IMR-90 (cell line): ENCODE data around the gene WNT9B. TPM values are rescaled to one million over a fixed set of nuclear protein-coding genes. Genes with fewer than 3 reads are reported as not detected.

Experiments used
- ATAC-seq: fragments of 200-7000 bp; cut with Tn5 transposase; 2 replicates; pipeline ENCODE4 v1.9.1; 2020; ENCODE audit warnings: low read depth, mild to moderate bottlenecking, moderate library complexity
- BruUV-seq: library from RNA; stranded (reverse); fragments of 400-500 nt; replicated peaks from 2 replicates; lab custom pipeline; 2021; lab: Mats Ljungman, UMichigan
- CTCF ChIA-PET: fragments of 300-600 bp; formaldehyde crosslinking; extraction: SDS; loops from one replicate; lab custom pipeline; 2021; ENCODE audit warnings: antibody characterized with exemption; lab: Yijun Ruan, JAX
- POLR2A ChIA-PET: fragments of 300-600 bp; sonication (Branson Sonifier 250); formaldehyde crosslinking; loops from one replicate; lab custom pipeline; 2022; ENCODE audit warnings: antibody characterized with exemption; ENCODE audit not compliant: unreplicated experiment; lab: Charles Lee
- DNase-seq: peaks from one replicate; pipeline ENCODE4 v3.0.0; 2013
- H2AFZ ChIP-seq: replicated peaks from 2 replicates; pipeline ENCODE3; 2013; ENCODE audit warnings: low read length, mild to moderate bottlenecking; ENCODE audit not compliant: poor library complexity
- H2AK5ac ChIP-seq: 2 replicates; pipeline ENCODE4 v1.6.1; 2013; ENCODE audit warnings: low read depth, low read length, inconsistent platforms
- H2AK9ac ChIP-seq: replicated peaks from 2 replicates; pipeline ENCODE3; 2013; ENCODE audit warnings: mild to moderate bottlenecking, low read depth, low read length, moderate library complexity; ENCODE audit not compliant: poor library complexity
- H2BK120ac ChIP-seq: 2 replicates; pipeline ENCODE4 v1.6.1; 2013; ENCODE audit warnings: low read depth, low read length, inconsistent platforms
- H2BK15ac ChIP-seq: 3 replicates; pipeline ENCODE4 v1.6.1; 2013; ENCODE audit warnings: low read depth, low read length, inconsistent platforms
- H2BK20ac ChIP-seq: 2 replicates; pipeline ENCODE4 v1.6.1; 2013; ENCODE audit warnings: low read depth, mild to moderate bottlenecking, inconsistent platforms, low read length, moderate library complexity
- H2BK5ac ChIP-seq: 2 replicates; pipeline ENCODE4 v1.6.1; 2013; ENCODE audit warnings: mild to moderate bottlenecking, low read depth, low read length, inconsistent platforms; ENCODE audit not compliant: poor library complexity, severe bottlenecking
- H3K14ac ChIP-seq: replicated peaks from 2 replicates; pipeline ENCODE4 v1.6.1; 2013; ENCODE audit warnings: low read depth, low read length, inconsistent platforms
- H3K18ac ChIP-seq: 2 replicates; pipeline ENCODE4 v1.6.1; 2013; ENCODE audit warnings: low read depth, low read length, control low read depth
- H3K23ac ChIP-seq: 2 replicates; pipeline ENCODE4 v1.6.1; 2013; ENCODE audit warnings: low read depth, low read length, inconsistent platforms
- H3K27ac ChIP-seq: 2 replicates; pipeline ENCODE4 v1.5.1; 2013; ENCODE audit warnings: mild to moderate bottlenecking, control low read depth, low read length; ENCODE audit not compliant: insufficient read depth
- H3K27me3 ChIP-seq: 2 replicates; pipeline ENCODE4 v1.6.1; 2013; ENCODE audit warnings: low read length; ENCODE audit not compliant: control insufficient read depth, insufficient read depth
- H3K36me3 ChIP-seq: 2 replicates; pipeline ENCODE4 v1.6.1; 2013; ENCODE audit warnings: low read length, mixed read lengths; ENCODE audit not compliant: control insufficient read depth, insufficient read depth
- H3K4ac ChIP-seq: 2 replicates; pipeline ENCODE4 v1.6.1; 2013; ENCODE audit warnings: low read depth, low read length, inconsistent platforms
- H3K4me1 ChIP-seq: 2 replicates; pipeline ENCODE4 v1.6.1; 2013; ENCODE audit warnings: low read length, mixed read lengths; ENCODE audit not compliant: control insufficient read depth, insufficient read depth
- H3K4me2 ChIP-seq: 2 replicates; pipeline ENCODE4 v1.6.1; 2013; ENCODE audit warnings: low read depth, mild to moderate bottlenecking, control low read depth, low read length, moderate library complexity
- H3K4me3 ChIP-seq: 2 replicates; pipeline ENCODE4 v1.5.1; 2013; ENCODE audit warnings: low read depth, mild to moderate bottlenecking, control low read depth, low read length, moderate library complexity; ENCODE audit not compliant: insufficient read depth
- H3K56ac ChIP-seq: 2 replicates; pipeline ENCODE4 v1.6.1; 2013; ENCODE audit warnings: low read length, inconsistent platforms; ENCODE audit not compliant: insufficient read depth; ENCODE audit errors: extremely low read depth
- H3K79me1 ChIP-seq, 2 experiments: 2 replicates each; pipeline ENCODE4 v1.6.1; 2013; ENCODE audit warnings: low read length in 2 of 2, inconsistent platforms in 1 of 2, low read depth in 1 of 2
- H3K9ac ChIP-seq: 2 replicates; pipeline ENCODE4 v1.6.1; 2013; ENCODE audit warnings: low read depth, low read length, control low read depth
- H3K9me1 ChIP-seq: 2 replicates; pipeline ENCODE4 v1.6.1; 2013; ENCODE audit warnings: low read length, inconsistent platforms; ENCODE audit not compliant: insufficient read depth
- H3K9me3 ChIP-seq: 2 replicates; pipeline ENCODE4 v1.6.1; 2013; ENCODE audit warnings: low read length; ENCODE audit not compliant: control insufficient read depth, insufficient read depth
- H4K20me1 ChIP-seq: 2 replicates; pipeline ENCODE4 v1.6.1; 2013; ENCODE audit warnings: low read length, inconsistent platforms; ENCODE audit not compliant: insufficient read depth
- H4K5ac ChIP-seq: 2 replicates; pipeline ENCODE4 v1.6.1; 2013; ENCODE audit warnings: mild to moderate bottlenecking, low read depth, low read length, control low read depth
- H4K8ac ChIP-seq, 2 experiments: 2 replicates each; pipeline ENCODE4 v1.6.1; 2013; ENCODE audit warnings: low read depth in 2 of 2, low read length in 2 of 2, control low read depth in 1 of 2, inconsistent platforms in 1 of 2
- H4K91ac ChIP-seq: 2 replicates; pipeline ENCODE4 v1.6.1; 2013; ENCODE audit warnings: low read depth, low read length, inconsistent platforms; ENCODE audit not compliant: insufficient read depth
- BHLHE40 ChIP-seq: fragments of 150-350 bp; IDR thresholded peaks from 2 replicates; pipeline ENCODE4 v1.6.1; 2016; ENCODE audit warnings: mild to moderate bottlenecking, low read depth, low read length
- CEBPB ChIP-seq: IDR thresholded peaks from 2 replicates; pipeline ENCODE4 v1.6.1; 2012; ENCODE audit warnings: low read depth, low read length, improper control_type of control experiment
- FOS ChIP-seq: fragments of 150-350 bp; IDR thresholded peaks from 2 replicates; pipeline ENCODE4 v1.6.1; 2016; ENCODE audit warnings: low read depth, low read length
- MAFK ChIP-seq: IDR thresholded peaks from 2 replicates; pipeline ENCODE4 v1.6.1; 2012; ENCODE audit warnings: low read depth, low read length, improper control_type of control experiment
- MAZ ChIP-seq: IDR thresholded peaks from 2 replicates; pipeline ENCODE4 v1.6.1; 2012; ENCODE audit warnings: low read depth, mild to moderate bottlenecking, low read length, improper control_type of control experiment, moderate library complexity, borderline replicate concordance
- MXI1 ChIP-seq: IDR thresholded peaks from 2 replicates; pipeline ENCODE4 v1.6.1; 2012; ENCODE audit warnings: low read depth, mild to moderate bottlenecking, low read length, moderate library complexity, borderline replicate concordance
- NFE2L2 ChIP-seq: fragments of 150-350 bp; IDR thresholded peaks from 2 replicates; pipeline ENCODE4 v1.6.1; 2016; ENCODE audit warnings: low read depth, mild to moderate bottlenecking, low read length
- RAD21 ChIP-seq: IDR thresholded peaks from 2 replicates; pipeline ENCODE4 v1.6.1; 2012; ENCODE audit warnings: low read length, improper control_type of control experiment
- RCOR1 ChIP-seq: IDR thresholded peaks from 2 replicates; pipeline ENCODE4 v1.6.1; 2012; ENCODE audit warnings: mild to moderate bottlenecking, low read length, improper control_type of control experiment; ENCODE audit not compliant: insufficient replicate concordance
- RFX5 ChIP-seq: IDR thresholded peaks from 2 replicates; pipeline ENCODE4 v1.8.0; 2012; ENCODE audit warnings: low read depth, mild to moderate bottlenecking, low read length, moderate library complexity
- WGBS, 2 experiments: methylation state at CpG; one replicate each; pipeline versions ENCODE4 v1.1.5 to v1.1.7; 2013; ENCODE audit warnings: missing lambda C conversion rate in 2 of 2; ENCODE audit not compliant: insufficient read length in 1 of 2; ENCODE audit errors: extremely low coverage in 2 of 2; 5-methylcytosine and 5-hydroxymethylcytosine counted together
- dilution Hi-C: fragments of 300-500 bp; cut with HindIII; formaldehyde crosslinking; loops from one replicate; pipeline ENCODE4 v1.14.3; 2018; ENCODE audit warnings: low sequenced_read_pairs; ENCODE audit not compliant: unreplicated experiment
- in situ Hi-C: fragments of 300-500 bp; cut with MboI; formaldehyde crosslinking; loops from 3 replicates; pipeline ENCODE4 v1.14.3; 2019; ENCODE audit warnings: low sequenced_read_pairs, inconsistent platforms, mixed read lengths
- intact Hi-C: fragments of 100-400 bp; cut with micrococcal nuclease; formaldehyde crosslinking; loops from 2 replicates; pipeline ENCODE4 v1.10.0; 2022
- polyA plus RNA-seq, 3 experiments: library from polyadenylated mRNA; depleted of rRNA; stranded (reverse); fragments of >200 nt; gene quantifications; 2 replicates each; pipeline ENCODE4 v1.2.3, GENCODE V29; 2012; ENCODE audit warnings: low replicate concordance in 1 of 3
- total RNA-seq: library from RNA; depleted of rRNA; stranded (reverse); fragments of >200 nt; gene quantifications from 2 replicates; pipeline ENCODE4 v1.2.3, GENCODE V29; 2012
- TF ChIP-seq, protein P1 (sequence below): fragments of 150-350 bp; IDR thresholded peaks from 2 replicates; pipeline ENCODE4 v1.6.1; 2016; ENCODE audit warnings: low read depth, mild to moderate bottlenecking, low read length, moderate library complexity, borderline replicate concordance
- TF ChIP-seq, protein P2 (sequence below): fragments of 150-350 bp; IDR thresholded peaks from 2 replicates; pipeline ENCODE4 v1.6.1; 2017; ENCODE audit warnings: mild to moderate bottlenecking, antibody characterized with exemption, low read length, low read depth
- TF ChIP-seq, protein P3 (sequence below): conservative IDR thresholded peaks from 2 replicates; pipeline ENCODE4 v1.5.1; 2012; ENCODE audit warnings: mild to moderate bottlenecking, low read depth, low read length, improper control_type of control experiment

WNT9B gene
- total and polyA plus RNA-seq, 2 of the 4 experiments (the other 2 are of a cell fraction) = not detected

DNA sequence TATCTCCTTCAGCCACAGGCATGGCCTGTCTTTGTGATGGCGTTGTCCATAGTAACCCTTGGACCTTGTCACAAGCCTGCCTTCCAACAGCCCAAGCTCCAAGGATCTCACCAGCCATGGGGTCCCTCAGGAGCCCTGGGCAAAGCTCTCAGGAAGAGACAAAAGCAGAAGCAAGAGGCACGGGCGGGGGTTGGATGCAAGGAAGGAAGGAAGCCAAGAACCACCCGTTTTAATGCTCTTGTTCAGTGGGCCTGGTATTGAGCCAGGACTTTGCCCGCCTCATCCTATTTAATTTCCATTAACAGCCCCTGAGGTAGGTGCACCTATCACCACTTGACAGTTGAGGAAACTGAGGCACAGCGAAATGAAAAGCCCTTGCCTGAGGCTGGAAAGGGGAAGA is 39.3 kb downstream of the WNT9B start:
- BruUV-seq = no TSS peak
- Histone ChIP-seq H3K23ac (no peak overlapping the region), H4K8ac (no peak overlapping the region), H2AFZ (no peak overlapping the region), H3K27me3 (peaks cover 83% of the 10 kb centered on the region), H3K9ac (no peak overlapping the region), H4K91ac (no peak overlapping the region), H3K56ac (no peak overlapping the region), H3K4me2 (no peak overlapping the region), H3K27ac (no peak overlapping the region), H2AK9ac (no peak overlapping the region), H4K5ac (no peak overlapping the region), H3K36me3 (no peaks in the 10 kb centered on the region), H2BK5ac (no peak overlapping the region), H3K14ac (no peak overlapping the region), H3K79me1 (no peaks in the 10 kb centered on the region), H3K4me3 (no peak overlapping the region), H2BK20ac (no peak overlapping the region), H2BK15ac (no peak overlapping the region), H3K9me3 (no peaks in the 10 kb centered on the region), H3K4ac (no peak overlapping the region), H2BK120ac (no peak overlapping the region), H3K4me1 (no peaks in the 10 kb centered on the region), H4K20me1 (no peaks in the 10 kb centered on the region), H2AK5ac (no peak overlapping the region), H3K9me1 (no peaks in the 10 kb centered on the region), H3K18ac (no peak overlapping the region)
- TF ChIP-seq RCOR1 (no peak), MXI1 (no peak), RFX5 (no peak), RAD21 (no peak), MAFK (no peak), BHLHE40 (no peak), CEBPB (no peak), NFE2L2 (no peak), FOS (no peak), MAZ (no peak)
- TF ChIP-seq, protein P1, sequence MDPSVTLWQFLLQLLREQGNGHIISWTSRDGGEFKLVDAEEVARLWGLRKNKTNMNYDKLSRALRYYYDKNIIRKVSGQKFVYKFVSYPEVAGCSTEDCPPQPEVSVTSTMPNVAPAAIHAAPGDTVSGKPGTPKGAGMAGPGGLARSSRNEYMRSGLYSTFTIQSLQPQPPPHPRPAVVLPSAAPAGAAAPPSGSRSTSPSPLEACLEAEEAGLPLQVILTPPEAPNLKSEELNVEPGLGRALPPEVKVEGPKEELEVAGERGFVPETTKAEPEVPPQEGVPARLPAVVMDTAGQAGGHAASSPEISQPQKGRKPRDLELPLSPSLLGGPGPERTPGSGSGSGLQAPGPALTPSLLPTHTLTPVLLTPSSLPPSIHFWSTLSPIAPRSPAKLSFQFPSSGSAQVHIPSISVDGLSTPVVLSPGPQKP = no peak
- TF ChIP-seq, protein P2, sequence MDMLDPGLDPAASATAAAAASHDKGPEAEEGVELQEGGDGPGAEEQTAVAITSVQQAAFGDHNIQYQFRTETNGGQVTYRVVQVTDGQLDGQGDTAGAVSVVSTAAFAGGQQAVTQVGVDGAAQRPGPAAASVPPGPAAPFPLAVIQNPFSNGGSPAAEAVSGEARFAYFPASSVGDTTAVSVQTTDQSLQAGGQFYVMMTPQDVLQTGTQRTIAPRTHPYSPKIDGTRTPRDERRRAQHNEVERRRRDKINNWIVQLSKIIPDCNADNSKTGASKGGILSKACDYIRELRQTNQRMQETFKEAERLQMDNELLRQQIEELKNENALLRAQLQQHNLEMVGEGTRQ = no peak
- TF ChIP-seq, protein P3, sequence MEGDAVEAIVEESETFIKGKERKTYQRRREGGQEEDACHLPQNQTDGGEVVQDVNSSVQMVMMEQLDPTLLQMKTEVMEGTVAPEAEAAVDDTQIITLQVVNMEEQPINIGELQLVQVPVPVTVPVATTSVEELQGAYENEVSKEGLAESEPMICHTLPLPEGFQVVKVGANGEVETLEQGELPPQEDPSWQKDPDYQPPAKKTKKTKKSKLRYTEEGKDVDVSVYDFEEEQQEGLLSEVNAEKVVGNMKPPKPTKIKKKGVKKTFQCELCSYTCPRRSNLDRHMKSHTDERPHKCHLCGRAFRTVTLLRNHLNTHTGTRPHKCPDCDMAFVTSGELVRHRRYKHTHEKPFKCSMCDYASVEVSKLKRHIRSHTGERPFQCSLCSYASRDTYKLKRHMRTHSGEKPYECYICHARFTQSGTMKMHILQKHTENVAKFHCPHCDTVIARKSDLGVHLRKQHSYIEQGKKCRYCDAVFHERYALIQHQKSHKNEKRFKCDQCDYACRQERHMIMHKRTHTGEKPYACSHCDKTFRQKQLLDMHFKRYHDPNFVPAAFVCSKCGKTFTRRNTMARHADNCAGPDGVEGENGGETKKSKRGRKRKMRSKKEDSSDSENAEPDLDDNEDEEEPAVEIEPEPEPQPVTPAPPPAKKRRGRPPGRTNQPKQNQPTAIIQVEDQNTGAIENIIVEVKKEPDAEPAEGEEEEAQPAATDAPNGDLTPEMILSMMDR = no peak
- ChIA-PET POLR2A (no interaction called here), CTCF (no interaction called here)
- DNase-seq = no peak
- no CpG with 5 or more reads among the region's 6 CpGs for WGBS, 2 experiments
- intact Hi-C loops (no loop called here), dilution Hi-C loops (no loop called here), in situ Hi-C loops (no loop called here)
- no peak for ATAC-seq
